Spinal cord (tissue), 10 donors: Measurements from ENCODE around the gene TRAF3IP3. TPM values are rescaled to one million over a fixed set of nuclear protein-coding genes. Genes with fewer than 3 reads are reported as not detected.

Experiments used
- DNase-seq, 6 donors: peaks; one replicate each; pipeline versions ENCODE4 v3.0.0 to v3.0.0-alpha.2; 2013 to 2015; ENCODE audit warnings: low spot score in 6 of 6, low read depth in 4 of 6
- H3K27ac ChIP-seq: one replicate; pipeline ENCODE4 v1.5.1; 2013; ENCODE audit warnings: low read depth, low read length, control low read depth
- H3K27me3 ChIP-seq: one replicate; pipeline ENCODE4 v1.6.1; 2013; ENCODE audit warnings: low read length; ENCODE audit not compliant: control insufficient read depth, insufficient read depth
- H3K36me3 ChIP-seq: one replicate; pipeline ENCODE4 v1.6.1; 2013; ENCODE audit warnings: low read length; ENCODE audit not compliant: control insufficient read depth, insufficient read depth
- H3K4me1 ChIP-seq: one replicate; pipeline ENCODE4 v1.6.1; 2013; ENCODE audit warnings: low read length; ENCODE audit not compliant: control insufficient read depth, insufficient read depth
- H3K4me3 ChIP-seq: one replicate; pipeline ENCODE4 v1.5.1; 2013; ENCODE audit warnings: low read depth, low read length, control low read depth
- H3K9me3 ChIP-seq: one replicate; pipeline ENCODE4 v1.6.1; 2013; ENCODE audit warnings: low read length; ENCODE audit not compliant: control insufficient read depth, insufficient read depth
- WGBS: methylation state at CpG from one replicate; pipeline ENCODE4 v1.1.5; 2013; ENCODE audit warnings: missing lambda C conversion rate; ENCODE audit not compliant: insufficient coverage; 5-methylcytosine and 5-hydroxymethylcytosine counted together
- polyA plus RNA-seq, 2 donors: library from polyadenylated mRNA; unstranded; fragments of 120-200 nt; gene quantifications; one replicate each; pipeline ENCODE4 v1.2.1, GENCODE V29; 2013; ENCODE audit not compliant: insufficient read length in 2 of 2
- total RNA-seq, 2 donors: library from RNA; depleted of rRNA in 1 of 2; stranded (reverse); fragments of 120-200 nt in 1 of 2; fragments of >200 nt in 1 of 2; gene quantifications; one replicate each; pipeline versions ENCODE4 v1.2.3 to v1.2.4, GENCODE V29; 2013 to 2014
- donor health status: healthy.

TRAF3IP3 gene
- total and polyA plus RNA-seq, 4 donors, result 0.95 to 2.8 (median 1.5) TPM

- DNase-seq, result no peak
- Histone ChIP-seq H3K36me3 (no peaks in the 10 kb centered on the region), H3K4me1 (no peaks in the 10 kb centered on the region), H3K9me3 (no peaks in the 10 kb centered on the region), H3K27me3 (peaks cover 13% of the 10 kb centered on the region), H3K27ac (no peak overlapping the region), H3K4me3 (no peak overlapping the region)
- 50% methylated on average over 2 of the region's 3 CpGs for WGBS
Measured at GRCh38 chr1:209816923-209817322, 61.1 kb downstream of the TRAF3IP3 start.

GRCh38 chr1:209817691-209818090 lies 61.8 kb downstream of the TRAF3IP3 start:
- no peak overlapping the region for H3K4me3 ChIP-seq
- H3K4me1 ChIP-seq, result no peaks in the 10 kb centered on the region
- H3K27me3 ChIP-seq, result peaks cover 13% of the 10 kb centered on the region
- 67% methylated on average over 1 of the region's 1 CpG for WGBS
- no peak overlapping the region for H3K27ac ChIP-seq
- no peak for DNase-seq
- no peaks in the 10 kb centered on the region for H3K9me3 ChIP-seq
- no peaks in the 10 kb centered on the region for H3K36me3 ChIP-seq

- no peak for DNase-seq
- no peak overlapping the region for H3K27ac ChIP-seq
- H3K4me1 ChIP-seq, result no peaks in the 10 kb centered on the region
- H3K9me3 ChIP-seq, result no peaks in the 10 kb centered on the region
- peaks cover 13% of the 10 kb centered on the region for H3K27me3 ChIP-seq
- H3K36me3 ChIP-seq, result no peaks in the 10 kb centered on the region
- no peak overlapping the region for H3K4me3 ChIP-seq
- no CpG with 5 or more reads among the region's 1 CpG for WGBS
Measured at GRCh38 chr1:209819058-209819457, 63.2 kb downstream of the TRAF3IP3 start.

- no peaks in the 10 kb centered on the region for H3K36me3 ChIP-seq
- no peaks in the 10 kb centered on the region for H3K4me1 ChIP-seq
- 93% methylated on average over 2 of the region's 4 CpGs for WGBS
- no peak overlapping the region for H3K27ac ChIP-seq
- no peaks in the 10 kb centered on the region for H3K9me3 ChIP-seq
- peaks cover 11% of the 10 kb centered on the region for H3K27me3 ChIP-seq
- no peak for DNase-seq
- no peak overlapping the region for H3K4me3 ChIP-seq
Measured at GRCh38 chr1:209820986-209821385, 65.1 kb downstream of the TRAF3IP3 start.

- Histone ChIP-seq H3K4me3 (no peak overlapping the region), H3K36me3 (no peaks in the 10 kb centered on the region), H3K27ac (no peak overlapping the region), H3K4me1 (peaks cover 7% of the 10 kb centered on the region), H3K27me3 (peaks cover 4% of the 10 kb centered on the region), H3K9me3 (no peaks in the 10 kb centered on the region)
- WGBS, result 74% methylated on average over 5 of the region's 7 CpGs
- no peak for DNase-seq
Measured at GRCh38 chr1:209822706-209823105, 66.9 kb downstream of the TRAF3IP3 start.

DNA sequence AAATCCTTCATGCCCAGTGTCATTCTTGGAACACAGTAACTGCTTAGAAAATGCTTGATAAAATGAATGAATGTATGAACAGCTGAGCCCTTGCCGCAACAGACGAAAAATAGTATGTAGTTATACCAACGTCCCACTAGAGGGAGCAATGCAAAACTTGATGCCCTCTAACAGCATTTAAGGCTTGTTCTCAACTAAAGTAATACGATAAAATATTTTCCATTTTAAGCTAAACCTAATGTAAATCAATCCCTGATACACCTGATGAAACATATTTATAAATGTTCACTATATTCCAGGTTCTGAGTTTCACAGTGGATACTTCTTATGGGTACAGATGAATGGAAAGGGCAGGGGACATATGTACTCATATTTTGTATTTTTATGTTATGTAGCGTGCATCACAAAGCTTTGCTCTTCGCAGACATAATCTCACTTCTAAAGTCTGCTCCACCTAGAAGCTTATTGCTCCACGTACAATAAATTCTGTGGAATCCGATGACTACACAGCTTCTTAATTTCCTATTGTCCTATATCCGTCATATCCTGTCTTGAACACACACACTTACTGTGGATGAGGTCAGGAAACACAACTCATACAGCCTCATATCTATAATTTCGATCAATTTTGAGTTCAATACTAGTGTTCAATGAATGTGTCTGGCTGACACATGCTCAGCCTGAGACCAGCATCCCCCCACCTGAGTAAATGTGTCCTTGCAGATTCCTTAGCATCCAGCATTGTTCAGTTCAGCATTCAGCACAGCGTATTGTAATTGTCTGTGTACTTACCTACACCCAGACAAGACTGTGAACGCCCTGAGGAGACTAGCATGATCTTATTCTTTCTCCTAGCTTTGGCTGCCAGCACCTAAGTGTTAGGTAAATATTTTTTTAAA lies 67.5 kb downstream of the TRAF3IP3 start:
- WGBS, result 79% methylated on average over 3 of the region's 12 CpGs
- Histone ChIP-seq H3K27me3 (peaks cover 3% of the 10 kb centered on the region), H3K4me1 (peaks cover 12% of the 10 kb centered on the region), H3K9me3 (no peaks in the 10 kb centered on the region), H3K4me3 (no peak overlapping the region), H3K27ac (no peak overlapping the region), H3K36me3 (no peaks in the 10 kb centered on the region)
- peak in 4 of 6 donors; percentile 28 to 93 (median 68) for DNase-seq

GRCh38 chr1:209825591-209826434 lies 70.0 kb downstream of the TRAF3IP3 start:
- Histone ChIP-seq H3K4me1 (peaks cover 18% of the 10 kb centered on the region), H3K4me3 (no peak overlapping the region), H3K36me3 (no peaks in the 10 kb centered on the region), H3K27ac (no peak overlapping the region), H3K27me3 (peaks cover 3% of the 10 kb centered on the region), H3K9me3 (no peaks in the 10 kb centered on the region)
- WGBS, result 72% methylated on average over 4 of the region's 11 CpGs
- DNase-seq, result no peak

DNA sequence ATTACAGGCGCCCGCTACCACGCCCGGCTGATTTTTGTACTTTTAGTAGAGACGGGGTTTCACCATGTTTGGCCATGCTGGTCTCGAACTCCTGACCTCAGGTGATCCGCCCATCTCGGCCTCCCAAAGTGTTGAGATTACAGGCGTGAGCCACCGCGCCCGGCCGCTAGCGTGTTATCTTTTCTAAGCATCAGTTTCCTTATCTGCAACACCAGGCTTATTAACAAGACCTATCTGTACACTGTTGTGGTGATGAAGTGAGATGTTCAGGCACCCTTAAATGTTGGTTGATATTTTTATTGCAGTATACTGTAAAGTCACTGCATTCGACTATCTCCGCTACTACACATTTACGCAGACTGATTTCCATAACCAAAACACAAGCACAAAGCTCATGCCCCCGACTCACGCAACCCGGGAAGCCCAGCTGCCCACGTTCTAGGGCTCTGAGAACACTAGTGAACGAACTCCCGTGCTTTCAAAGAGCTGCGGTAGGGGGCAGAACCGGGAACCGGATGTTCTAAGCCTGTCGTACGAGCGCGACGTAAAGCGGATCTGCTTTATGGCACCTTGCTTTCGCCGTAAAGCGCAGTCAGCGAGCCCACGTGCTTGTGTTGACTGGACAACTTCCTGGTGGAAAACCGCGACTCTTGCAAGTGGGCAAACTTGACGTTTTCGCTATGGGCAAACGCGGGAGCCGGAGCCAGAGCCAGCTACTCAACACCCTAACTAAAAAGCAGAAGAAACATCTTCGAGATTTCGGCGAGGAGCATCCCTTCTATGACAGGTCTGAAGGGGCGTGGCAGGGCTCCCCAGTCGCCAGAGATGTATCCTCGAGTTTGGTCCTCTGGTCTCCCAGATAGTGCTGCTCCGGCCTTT lies 71.8 kb downstream of the TRAF3IP3 start, which contains the start of gene UTP25:
Gene UTP25 (plus strand): TSS at position 589 of the 879 bp plus-strand sequence. CDS start 92 bp downstream, at position 681.
- peaks cover 4% of the 10 kb centered on the region for H3K36me3 ChIP-seq
- peak within 1 kb of the TSS; percentile 11 for H3K27ac ChIP-seq
- WGBS, result 13% methylated on average over 43 of the region's 51 CpGs
- H3K4me3 ChIP-seq, result peak within 1 kb of the TSS; percentile 86
- no peaks in the 10 kb centered on the region for H3K27me3 ChIP-seq
- DNase-seq, result peak; percentile 90 to 99 (median 94)
- peaks cover 18% of the 10 kb centered on the region for H3K4me1 ChIP-seq
- H3K9me3 ChIP-seq, result no peaks in the 10 kb centered on the region

GRCh38 chr1:209829716-209830115 lies 73.9 kb downstream of the TRAF3IP3 start:
- peaks cover 18% of the 10 kb centered on the region for H3K4me1 ChIP-seq
- no peaks in the 10 kb centered on the region for H3K27me3 ChIP-seq
- H3K4me3 ChIP-seq, result no peak overlapping the region
- H3K27ac ChIP-seq, result no peak overlapping the region
- DNase-seq, result no peak
- peaks cover 12% of the 10 kb centered on the region for H3K36me3 ChIP-seq
- no peaks in the 10 kb centered on the region for H3K9me3 ChIP-seq
- WGBS, result 100% methylated on average over 1 of the region's 2 CpGs
